ENCODE measurements around the gene CHTOP.
A peak's percentile ranks its signal among the peaks of the same experiment; 100 is the strongest.
"Not testable (repeated sequence)": the region's sequence is repeated elsewhere in the genome, so short reads cannot be mapped to it uniquely, and the experiment has no call there.

Gene CHTOP

GRCh38 chr1:153663211-153663610 lies 29.3 kb downstream of the CHTOP start:
- WGBS, result 98% methylated on average over 5 of the region's 5 CpGs
- Histone ChIP-seq H3K36me3 (ENCODE audit: insufficient read depth, low read length) (peaks cover 77% of the 10 kb centered on the region), H3K9ac (ENCODE audit: low read depth, low read length) (no peak overlapping the region), H3K9me3 (ENCODE audit: insufficient read depth, low read depth, low read length) (no peaks in the 10 kb centered on the region), H3K4me3 (ENCODE audit: low read length) (no peak overlapping the region), H3K27ac (ENCODE audit: low read depth, low read length) (no peak overlapping the region), H3K27me3 (ENCODE audit: insufficient read depth, low read length) (no peaks in the 10 kb centered on the region), H3K4me1 (ENCODE audit: insufficient read depth, low read length) (peaks cover 5% of the 10 kb centered on the region; the same call in 1 of the 2 replicates)

DNA sequence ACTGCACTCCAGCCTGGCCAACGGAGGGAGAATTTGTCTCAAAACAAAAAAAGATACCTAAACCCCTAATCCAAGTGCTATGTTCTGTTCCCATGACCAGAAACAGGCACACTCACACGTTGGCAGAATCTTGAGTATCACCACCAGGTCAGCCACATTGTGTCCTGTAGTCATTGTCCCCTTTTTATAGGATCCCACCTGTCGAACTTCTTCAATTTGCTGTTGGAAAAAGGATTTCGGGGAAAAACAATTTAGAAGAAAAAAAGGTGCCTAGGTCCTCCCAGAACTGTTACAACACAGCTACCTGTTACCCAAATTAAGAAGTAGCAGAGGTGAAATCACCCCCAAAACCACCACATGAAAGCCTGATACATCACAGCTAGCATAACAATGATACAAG lies 33.6 kb downstream of the CHTOP start:
- H3K27me3 ChIP-seq (ENCODE audit: insufficient read depth, low read length), result no peaks in the 10 kb centered on the region
- H3K9me3 ChIP-seq (ENCODE audit: insufficient read depth, low read depth, low read length), result no peaks in the 10 kb centered on the region
- peaks cover 6% of the 10 kb centered on the region; the same call in 1 of the 2 replicates for H3K4me1 ChIP-seq (ENCODE audit: insufficient read depth, low read length)
- no peak overlapping the region for H3K27ac ChIP-seq (ENCODE audit: low read depth, low read length)
- H3K4me3 ChIP-seq (ENCODE audit: low read length), result no peak overlapping the region
- peaks cover 75% of the 10 kb centered on the region for H3K36me3 ChIP-seq (ENCODE audit: insufficient read depth, low read length)
- no peak overlapping the region for H3K9ac ChIP-seq (ENCODE audit: low read depth, low read length)
- 94% methylated on average over 4 of the region's 4 CpGs for WGBS

GRCh38 chr1:153668672-153669071 lies 34.8 kb downstream of the CHTOP start:
- not testable (repeated sequence) for H3K27ac ChIP-seq (ENCODE audit: low read depth, low read length); H3K9ac ChIP-seq (ENCODE audit: low read depth, low read length); H3K9me3 ChIP-seq (ENCODE audit: insufficient read depth, low read depth, low read length); H3K4me1 ChIP-seq (ENCODE audit: insufficient read depth, low read length); H3K27me3 ChIP-seq (ENCODE audit: insufficient read depth, low read length)
- peaks cover 63% of the 10 kb centered on the region for H3K36me3 ChIP-seq (ENCODE audit: insufficient read depth, low read length)
- peak overlapping the region; percentile 91; the same call in 1 of the 2 replicates for H3K4me3 ChIP-seq (ENCODE audit: low read length)
- WGBS, result 95% methylated on average over 8 of the region's 8 CpGs

GRCh38 chr1:153669606-153670005 lies 35.7 kb downstream of the CHTOP start:
- WGBS, result 92% methylated on average over 6 of the region's 6 CpGs
- Histone ChIP-seq H3K27ac (ENCODE audit: low read depth, low read length) (no peak overlapping the region), H3K36me3 (ENCODE audit: insufficient read depth, low read length) (peaks cover 54% of the 10 kb centered on the region)

DNA sequence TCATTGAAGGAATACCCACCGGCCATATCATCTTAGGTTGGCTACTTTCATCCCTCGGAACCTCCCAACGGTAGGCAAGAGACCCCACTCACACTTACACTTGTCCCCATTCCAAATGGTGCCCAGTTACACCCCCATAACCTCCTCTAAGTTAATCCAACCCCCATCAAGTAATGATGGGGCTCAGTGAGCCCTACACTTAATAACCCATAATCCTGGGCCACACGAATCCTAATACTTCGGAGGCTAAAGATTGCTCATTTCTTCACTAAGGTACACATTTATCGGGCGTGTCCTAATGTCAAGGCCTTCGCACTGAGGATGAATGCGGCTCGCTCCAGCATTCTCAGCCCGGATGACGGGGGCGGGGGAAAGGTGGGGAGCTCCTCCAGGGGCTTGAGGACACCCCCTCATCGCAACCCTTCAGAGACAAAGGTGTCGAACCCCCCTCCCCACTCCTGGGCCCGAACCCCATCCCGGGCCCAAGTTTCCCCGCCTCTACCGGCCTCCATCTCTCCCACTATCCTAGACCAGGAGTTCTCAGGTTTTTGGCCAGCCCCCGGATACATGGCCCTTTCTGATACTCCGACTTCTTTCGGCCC lies 36.5 kb downstream of the CHTOP start:
- peak overlapping the region; percentile 91 for H3K4me3 ChIP-seq (ENCODE audit: low read length)
- peaks cover 6% of the 10 kb centered on the region; the same call in 1 of the 2 replicates for H3K4me1 ChIP-seq (ENCODE audit: insufficient read depth, low read length)
- H3K9ac ChIP-seq (ENCODE audit: low read depth, low read length), result peak overlapping the region; percentile 97
- H3K27ac ChIP-seq (ENCODE audit: low read depth, low read length), result peak overlapping the region; percentile 67
- H3K27me3 ChIP-seq (ENCODE audit: insufficient read depth, low read length), result no peaks in the 10 kb centered on the region
- H3K9me3 ChIP-seq (ENCODE audit: insufficient read depth, low read depth, low read length), result no peaks in the 10 kb centered on the region
- WGBS, result 1% methylated on average over 22 of the region's 22 CpGs
- peaks cover 46% of the 10 kb centered on the region for H3K36me3 ChIP-seq (ENCODE audit: insufficient read depth, low read length)

More at GRCh38 chr1:153669606-153670005, 35.7 kb downstream of the CHTOP start:
- Histone ChIP-seq H3K4me3 (ENCODE audit: low read length) (peak overlapping the region; percentile 91), H3K4me1 (ENCODE audit: insufficient read depth, low read length) (peaks cover 6% of the 10 kb centered on the region; the same call in 1 of the 2 replicates), H3K9me3 (ENCODE audit: insufficient read depth, low read depth, low read length) (no peaks in the 10 kb centered on the region), H3K27me3 (ENCODE audit: insufficient read depth, low read length) (no peaks in the 10 kb centered on the region), H3K9ac (ENCODE audit: low read depth, low read length) (peak overlapping the region; percentile 97)

GRCh38 chr1:153670859-153671627 lies 37.2 kb downstream of the CHTOP start, which contains the start of gene ILF2:
ILF2 (minus strand) TSS chr1:153670993; CDS start chr1:153670922, 71 bp downstream.
- Histone ChIP-seq H3K9ac (ENCODE audit: low read depth, low read length) (peak within 1 kb of the TSS; percentile 97), H3K36me3 (ENCODE audit: insufficient read depth, low read length) (peaks cover 39% of the 10 kb centered on the region), H3K27me3 (ENCODE audit: insufficient read depth, low read length) (no peaks in the 10 kb centered on the region), H3K27ac (ENCODE audit: low read depth, low read length) (peak within 1 kb of the TSS; percentile 67), H3K4me1 (ENCODE audit: insufficient read depth, low read length) (peaks cover 6% of the 10 kb centered on the region; the same call in 1 of the 2 replicates), H3K9me3 (ENCODE audit: insufficient read depth, low read depth, low read length) (no peaks in the 10 kb centered on the region), H3K4me3 (ENCODE audit: low read length) (peak within 1 kb of the TSS; percentile 91)
- under 1% methylated on average over 33 of the region's 35 CpGs for WGBS

DNA sequence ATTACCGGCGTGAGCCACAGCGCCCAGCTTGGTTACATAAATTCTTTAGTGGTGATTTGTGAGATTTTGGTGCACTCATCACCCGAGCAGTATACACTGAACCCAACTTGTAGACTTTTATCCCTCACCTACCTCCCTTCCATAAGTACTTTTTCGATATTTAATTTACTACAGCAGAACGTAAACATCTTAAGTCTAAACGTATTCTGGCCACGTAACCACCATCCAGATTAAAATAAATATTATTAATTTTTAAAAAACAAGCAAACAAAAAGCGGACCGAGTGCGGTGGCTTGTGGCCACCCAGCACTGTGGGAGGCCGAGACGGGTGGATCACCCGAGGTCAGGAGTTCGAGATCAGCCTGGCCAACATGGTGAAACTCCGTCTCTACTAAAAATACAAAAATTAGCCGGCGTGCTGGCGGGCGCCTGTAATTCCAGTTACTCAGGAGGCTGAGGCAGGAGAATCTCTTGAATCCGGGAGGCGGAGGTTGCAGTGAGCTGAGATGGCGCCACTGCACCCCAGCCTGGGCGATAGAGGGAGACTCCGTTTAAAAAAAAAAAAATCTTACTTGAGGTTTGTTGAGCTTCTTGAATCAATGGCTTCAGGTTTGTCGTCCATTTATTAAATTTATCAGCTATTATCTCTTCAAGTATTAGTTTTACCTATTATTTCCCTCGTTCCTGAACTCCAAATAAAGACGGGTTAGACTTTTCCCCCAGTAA lies 37.9 kb downstream of the CHTOP start:
- peak overlapping the region; percentile 47; the same call in 1 of the 2 replicates for H3K27ac ChIP-seq (ENCODE audit: low read depth, low read length)
- peaks cover 32% of the 10 kb centered on the region for H3K36me3 ChIP-seq (ENCODE audit: insufficient read depth, low read length)
- H3K9ac ChIP-seq (ENCODE audit: low read depth, low read length), result peak overlapping the region; percentile 71
- H3K4me1 ChIP-seq (ENCODE audit: insufficient read depth, low read length); H3K9me3 ChIP-seq (ENCODE audit: insufficient read depth, low read depth, low read length); H3K27me3 ChIP-seq (ENCODE audit: insufficient read depth, low read length): not testable (repeated sequence)
- 17% methylated on average over 26 of the region's 28 CpGs for WGBS
- H3K4me3 ChIP-seq (ENCODE audit: low read length), result peak overlapping the region; percentile 74

- Histone ChIP-seq H3K27me3 (ENCODE audit: insufficient read depth, low read length) (peaks cover 8% of the 10 kb centered on the region), H3K9me3 (ENCODE audit: insufficient read depth, low read depth, low read length) (no peaks in the 10 kb centered on the region), H3K4me1 (ENCODE audit: insufficient read depth, low read length) (peaks cover 12% of the 10 kb centered on the region), H3K36me3 (ENCODE audit: insufficient read depth, low read length) (peaks cover 15% of the 10 kb centered on the region), H3K4me3 (ENCODE audit: low read length) (no peak overlapping the region), H3K27ac (ENCODE audit: low read depth, low read length) (no peak overlapping the region), H3K9ac (ENCODE audit: low read depth, low read length) (no peak overlapping the region)
- 82% methylated on average over 1 of the region's 2 CpGs for WGBS
Measured at GRCh38 chr1:153673511-153673910, 39.6 kb downstream of the CHTOP start.

DNA sequence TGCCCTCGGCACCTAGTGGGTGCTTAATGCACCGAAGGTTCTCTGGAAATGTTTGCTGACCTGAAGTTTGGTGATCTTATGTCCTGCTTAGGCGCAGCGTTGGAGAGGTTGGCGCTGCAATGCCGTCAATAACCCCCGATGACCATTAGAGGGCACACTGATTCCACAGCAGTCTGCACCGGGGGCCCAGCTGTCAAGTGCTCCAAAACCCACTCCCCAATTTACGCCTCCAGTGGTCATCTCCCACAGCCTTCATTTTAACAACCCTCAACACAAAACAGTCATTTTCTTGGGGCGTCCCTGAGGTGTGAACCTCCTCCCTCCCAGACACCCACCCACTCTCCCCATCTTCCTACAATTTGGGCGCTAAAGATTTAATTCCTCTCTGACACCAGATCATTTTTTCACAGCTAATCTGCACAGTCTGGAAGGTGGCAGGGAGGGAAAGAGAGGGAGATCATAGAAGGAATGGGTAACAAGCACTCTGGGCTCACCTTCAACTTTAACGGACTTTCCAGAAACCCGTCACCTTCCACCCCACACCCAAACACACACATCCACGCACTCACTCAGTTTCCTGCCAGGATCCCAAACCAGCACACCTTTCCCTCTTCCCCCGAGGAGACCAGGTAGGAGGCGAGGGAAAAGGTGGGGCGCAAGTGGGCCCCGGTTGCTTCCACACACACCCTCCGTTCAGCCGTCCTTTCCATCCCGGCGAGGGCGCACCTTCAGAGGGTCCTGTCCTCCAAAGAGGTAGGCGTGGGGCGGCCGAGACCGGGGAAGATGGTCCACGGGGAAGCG lies 44.1 kb downstream of the CHTOP start:
- peaks cover 5% of the 10 kb centered on the region; the same call in 1 of the 2 replicates for H3K4me1 ChIP-seq (ENCODE audit: insufficient read depth, low read length)
- 5% methylated on average over 29 of the region's 29 CpGs for WGBS
- H3K36me3 ChIP-seq (ENCODE audit: insufficient read depth, low read length), result no peaks in the 10 kb centered on the region
- no peaks in the 10 kb centered on the region for H3K9me3 ChIP-seq (ENCODE audit: insufficient read depth, low read depth, low read length)
- H3K9ac ChIP-seq (ENCODE audit: low read depth, low read length), result 0 out of 2 replicates have a peak overlapping the region, but pooled peaks have one; percentile 13
- H3K4me3 ChIP-seq (ENCODE audit: low read length), result peak overlapping the region; percentile 65
- no peak overlapping the region for H3K27ac ChIP-seq (ENCODE audit: low read depth, low read length)
- peaks cover 40% of the 10 kb centered on the region for H3K27me3 ChIP-seq (ENCODE audit: insufficient read depth, low read length)

GRCh38 chr1:153678519-153679336 lies 44.9 kb downstream of the CHTOP start, which contains the start of gene NPR1:
NPR1 (plus strand) TSS chr1:153678688; CDS start chr1:153679109, 421 bp downstream.
- H3K4me3 ChIP-seq (ENCODE audit: low read length), result peak within 1 kb of the TSS; percentile 65
- WGBS, result under 1% methylated on average over 78 of the region's 78 CpGs

More at GRCh38 chr1:153678519-153679336, 44.9 kb downstream of the CHTOP start, which contains the start of gene NPR1:
- H3K27ac ChIP-seq (ENCODE audit: low read depth, low read length), result no peak within 1 kb of the TSS
- H3K36me3 ChIP-seq (ENCODE audit: insufficient read depth, low read length), result no peaks in the 10 kb centered on the region
- peaks cover 40% of the 10 kb centered on the region for H3K27me3 ChIP-seq (ENCODE audit: insufficient read depth, low read length)
- 0 out of 2 replicates have a peak within 1 kb of the TSS, but pooled peaks have one; percentile 13 for H3K9ac ChIP-seq (ENCODE audit: low read depth, low read length)
- H3K4me1 ChIP-seq (ENCODE audit: insufficient read depth, low read length), result peaks cover 5% of the 10 kb centered on the region; the same call in 1 of the 2 replicates
- no peaks in the 10 kb centered on the region for H3K9me3 ChIP-seq (ENCODE audit: insufficient read depth, low read depth, low read length)

All from HUES64 (cell line).